Muscle of leg (tissue), 11 donors: ENCODE measurements around the gene PCP4. TPM values are rescaled to one million over a fixed set of nuclear protein-coding genes. Genes with fewer than 3 reads are reported as not detected.
A peak's percentile ranks its signal among the peaks of the same experiment; 100 is the strongest.

ENCODE experiments used
- DNase-seq: peaks from one replicate; pipeline ENCODE4 v3.0.0; 2013
- H3K27ac ChIP-seq: one replicate; pipeline ENCODE4 v1.5.1; 2013; ENCODE audit warnings: mild to moderate bottlenecking, low read length, control low read depth
- H3K27me3 ChIP-seq: one replicate; pipeline ENCODE4 v1.6.1; 2013; ENCODE audit warnings: low read length; ENCODE audit not compliant: control insufficient read depth, insufficient read depth
- H3K36me3 ChIP-seq: one replicate; pipeline ENCODE4 v1.6.1; 2013; ENCODE audit warnings: low read length; ENCODE audit not compliant: control insufficient read depth, insufficient read depth
- H3K4me1 ChIP-seq: one replicate; pipeline ENCODE4 v1.6.1; 2013; ENCODE audit warnings: low read length; ENCODE audit not compliant: control insufficient read depth, insufficient read depth
- H3K4me3 ChIP-seq: one replicate; pipeline ENCODE4 v1.5.1; 2013; ENCODE audit warnings: low read length, control low read depth
- H3K9me3 ChIP-seq: replicated peaks from 2 replicates; pipeline ENCODE4 v1.6.1; 2013; ENCODE audit warnings: low read depth, low read length; ENCODE audit not compliant: control insufficient read depth
- WGBS: methylation state at CpG from one replicate; pipeline ENCODE4 v1.1.5; 2013; ENCODE audit warnings: missing lambda C conversion rate; ENCODE audit not compliant: insufficient coverage; 5-methylcytosine and 5-hydroxymethylcytosine counted together
- polyA plus RNA-seq, 8 donors: library from polyadenylated mRNA; unstranded; fragments of 120-200 nt; gene quantifications; one replicate each; pipeline versions ENCODE4 v1.2.1 to v1.2.3, GENCODE V29; 2013; ENCODE audit warnings: inconsistent platforms in 1 of 8, low replicate concordance in 1 of 8; ENCODE audit not compliant: insufficient read length in 8 of 8, insufficient read depth in 1 of 8
- total RNA-seq: library from RNA; stranded (reverse); fragments of 120-200 nt; gene quantifications from one replicate; pipeline ENCODE4 v1.2.4, GENCODE V29; 2013

The PCP4 gene
- total and polyA plus RNA-seq, 9 donors: 0.31 to 2.9 (median 1.2) TPM

DNA sequence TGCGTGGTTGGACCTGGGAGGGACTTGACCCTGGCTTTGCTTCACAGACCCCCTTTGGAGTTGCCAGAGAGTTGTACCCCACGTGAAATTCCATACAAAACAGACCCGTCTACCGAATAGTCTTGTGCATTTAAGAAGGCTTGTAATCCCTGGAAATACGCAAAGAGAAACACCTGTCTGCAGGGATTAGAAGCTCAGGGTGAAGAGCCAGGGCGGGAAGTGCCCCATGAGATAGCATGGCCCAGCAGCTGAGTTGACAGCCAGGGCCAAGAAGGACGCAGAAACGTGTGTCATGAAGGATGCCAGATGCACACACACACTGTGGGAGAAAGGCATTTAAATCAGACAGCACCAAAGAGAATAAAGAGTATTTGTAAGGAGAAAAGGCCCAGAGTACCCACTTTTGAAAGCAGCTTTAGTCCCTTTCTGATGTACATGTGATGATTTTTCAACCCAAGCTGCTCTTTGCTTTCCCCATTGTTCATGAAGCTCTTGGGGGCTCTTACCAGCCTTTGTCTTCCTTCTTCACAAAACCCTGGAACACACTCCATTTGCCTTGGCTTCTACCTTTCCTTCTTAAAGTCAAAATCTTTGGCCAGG lies 46.6 kb downstream of the PCP4 start:
- Histone ChIP-seq H3K9me3 (no peaks in the 10 kb centered on the region), H3K27ac (no peak overlapping the region), H3K4me3 (no peak overlapping the region), H3K4me1 (peaks cover 2% of the 10 kb centered on the region), H3K27me3 (peaks cover 6% of the 10 kb centered on the region), H3K36me3 (no peaks in the 10 kb centered on the region)
- 66% methylated on average over 7 of the region's 8 CpGs for WGBS
- DNase-seq: no peak

DNA sequence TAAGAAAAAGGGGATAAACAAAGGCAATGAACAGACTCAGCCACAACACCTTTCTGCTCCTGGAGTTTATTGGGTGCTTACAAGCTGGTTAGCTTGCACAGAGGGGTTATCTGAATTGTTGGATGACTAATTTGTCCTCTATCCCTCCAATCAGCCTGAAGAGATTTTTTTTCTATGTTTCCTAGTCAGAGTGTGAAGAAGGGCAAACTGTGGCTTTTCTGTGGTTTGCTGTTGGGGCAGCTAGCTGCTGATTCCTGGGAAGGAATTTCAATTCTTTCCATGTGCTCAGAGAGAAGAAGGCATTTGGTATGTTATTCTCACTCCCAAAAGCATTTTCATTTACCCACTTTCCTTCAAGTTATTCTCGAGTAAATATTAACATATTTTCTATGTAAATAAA lies 48.6 kb downstream of the PCP4 start:
- no peak overlapping the region for H3K27ac ChIP-seq
- peaks cover 2% of the 10 kb centered on the region for H3K4me1 ChIP-seq
- H3K9me3 ChIP-seq: no peaks in the 10 kb centered on the region
- peaks cover 6% of the 10 kb centered on the region for H3K27me3 ChIP-seq
- no peaks in the 10 kb centered on the region for H3K36me3 ChIP-seq
- no peak for DNase-seq
- H3K4me3 ChIP-seq: no peak overlapping the region
- WGBS: no CpG with 5 or more reads among the region's 1 CpG

DNA sequence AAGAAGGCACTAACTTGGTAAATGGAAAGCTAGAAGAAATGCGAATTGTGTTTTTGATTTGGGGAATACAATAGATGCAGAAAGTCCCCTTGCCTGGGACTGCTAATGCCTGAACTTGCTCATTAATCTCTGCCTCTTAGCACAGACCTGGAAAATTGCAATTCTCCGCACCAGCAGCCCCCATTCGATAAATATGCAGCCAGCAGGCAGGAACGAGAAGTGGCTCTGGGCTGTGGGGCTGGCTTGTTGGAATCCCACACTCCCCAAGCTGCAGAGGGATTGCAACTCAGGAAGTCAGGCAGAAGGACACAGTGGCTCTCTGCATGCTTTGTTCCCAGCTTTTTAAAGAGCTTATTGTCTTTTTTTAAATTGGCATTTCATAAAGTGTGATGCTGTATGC lies 51.3 kb downstream of the PCP4 start:
- Histone ChIP-seq H3K4me3 (no peak overlapping the region), H3K27me3 (peaks cover 6% of the 10 kb centered on the region), H3K9me3 (no peaks in the 10 kb centered on the region), H3K4me1 (no peaks in the 10 kb centered on the region), H3K27ac (no peak overlapping the region), H3K36me3 (no peaks in the 10 kb centered on the region)
- DNase-seq: no peak
- WGBS: 42% methylated on average over 2 of the region's 4 CpGs

DNA sequence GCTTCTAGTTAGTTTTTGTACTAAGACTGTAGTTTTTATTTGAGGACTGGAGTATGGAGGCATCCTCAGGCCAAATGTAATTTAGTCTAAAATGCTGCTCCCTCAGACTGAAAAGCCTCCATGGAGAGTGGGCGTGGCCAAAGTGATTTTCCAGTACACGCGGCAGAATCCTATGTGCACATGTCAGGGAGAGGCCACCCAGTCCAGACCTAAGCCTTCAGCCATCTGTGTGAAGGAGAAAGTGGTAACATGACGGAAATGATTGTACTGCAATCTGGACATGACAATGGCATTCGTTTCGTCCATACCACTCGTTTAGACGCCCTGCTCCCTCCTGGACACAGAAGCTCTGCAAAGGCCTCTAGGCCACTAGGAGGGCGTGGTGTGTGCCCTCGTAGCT lies 56.2 kb downstream of the PCP4 start:
- H3K27me3 ChIP-seq: peaks cover 8% of the 10 kb centered on the region
- no peaks in the 10 kb centered on the region for H3K36me3 ChIP-seq
- no peak overlapping the region for H3K27ac ChIP-seq
- 47% methylated on average over 5 of the region's 10 CpGs for WGBS
- no peaks in the 10 kb centered on the region for H3K4me1 ChIP-seq
- peak; percentile 47 for DNase-seq
- no peaks in the 10 kb centered on the region for H3K9me3 ChIP-seq
- H3K4me3 ChIP-seq: no peak overlapping the region

DNA sequence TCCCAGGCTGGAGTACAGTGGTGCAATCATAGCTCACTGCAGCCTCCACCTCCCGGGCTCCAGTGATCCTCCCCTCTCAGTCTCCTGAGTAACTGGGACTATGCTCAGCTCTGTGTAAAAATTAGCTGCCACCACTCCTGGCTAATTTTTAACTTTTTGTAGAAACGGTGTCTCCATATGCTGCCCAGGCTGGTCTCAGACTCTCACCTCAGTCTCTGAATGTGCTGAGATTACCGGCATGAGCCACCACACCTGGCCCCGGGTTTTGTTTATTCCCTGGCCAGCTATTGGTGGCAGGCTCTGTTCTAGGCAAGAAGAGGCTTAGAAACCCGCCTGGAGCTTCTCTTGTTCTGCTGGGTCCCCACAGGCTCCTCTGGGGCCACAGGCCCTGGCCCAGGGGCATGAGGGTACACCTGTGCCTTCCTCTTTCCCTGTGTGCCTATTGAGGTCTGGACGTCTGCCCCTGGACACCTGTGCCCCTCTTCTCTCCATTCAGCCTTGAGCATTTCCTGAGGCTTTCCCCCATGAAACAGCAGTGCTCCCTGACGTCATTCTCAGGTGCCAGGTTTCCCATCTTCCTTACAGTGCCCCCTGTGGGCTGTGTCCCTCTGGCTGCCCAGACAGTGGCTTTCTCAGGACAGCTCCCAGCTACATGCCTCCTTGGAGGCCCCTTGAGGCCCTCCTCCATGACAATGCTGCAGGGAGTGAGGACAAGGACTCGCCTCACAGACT lies 57.5 kb downstream of the PCP4 start:
- DNase-seq: no peak
- WGBS: 60% methylated on average over 8 of the region's 8 CpGs
- Histone ChIP-seq H3K27me3 (peaks cover 11% of the 10 kb centered on the region), H3K4me1 (no peaks in the 10 kb centered on the region), H3K36me3 (no peaks in the 10 kb centered on the region), H3K27ac (no peak overlapping the region), H3K9me3 (no peaks in the 10 kb centered on the region), H3K4me3 (no peak overlapping the region)

DNA sequence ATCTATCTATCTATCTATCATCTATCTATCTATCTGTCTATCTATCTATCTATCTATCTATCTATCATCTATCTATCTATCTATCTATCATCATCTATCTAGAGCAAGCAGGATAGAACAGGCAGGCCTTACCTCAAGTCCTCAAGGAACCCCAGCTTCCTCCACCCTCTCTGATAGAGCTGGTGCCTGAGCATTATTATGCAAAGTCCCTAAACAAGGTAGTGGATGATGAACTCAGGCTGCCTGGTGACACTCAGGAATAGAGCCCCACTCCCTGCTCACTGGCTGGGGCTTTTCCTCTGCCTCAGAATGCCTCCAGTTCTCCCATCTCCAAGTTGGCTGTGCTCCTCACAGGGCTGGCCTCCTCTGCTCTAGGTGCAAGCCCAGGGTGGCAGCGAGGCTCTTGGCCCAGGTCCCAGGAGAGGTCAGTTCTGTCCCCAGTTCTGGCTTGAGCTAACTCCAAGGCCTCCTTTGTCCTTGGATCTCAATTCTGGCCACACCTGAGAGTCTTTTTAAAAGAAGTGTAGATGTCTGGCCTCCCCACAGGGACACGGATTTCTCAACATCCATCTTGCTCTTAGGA lies 60.2 kb downstream of the PCP4 start:
- WGBS: no CpG with 5 or more reads among the region's 2 CpGs
- Histone ChIP-seq H3K9me3 (no peaks in the 10 kb centered on the region), H3K27me3 (peaks cover 16% of the 10 kb centered on the region), H3K27ac (no peak overlapping the region), H3K36me3 (no peaks in the 10 kb centered on the region), H3K4me1 (no peaks in the 10 kb centered on the region), H3K4me3 (no peak overlapping the region)
- no peak for DNase-seq

DNA sequence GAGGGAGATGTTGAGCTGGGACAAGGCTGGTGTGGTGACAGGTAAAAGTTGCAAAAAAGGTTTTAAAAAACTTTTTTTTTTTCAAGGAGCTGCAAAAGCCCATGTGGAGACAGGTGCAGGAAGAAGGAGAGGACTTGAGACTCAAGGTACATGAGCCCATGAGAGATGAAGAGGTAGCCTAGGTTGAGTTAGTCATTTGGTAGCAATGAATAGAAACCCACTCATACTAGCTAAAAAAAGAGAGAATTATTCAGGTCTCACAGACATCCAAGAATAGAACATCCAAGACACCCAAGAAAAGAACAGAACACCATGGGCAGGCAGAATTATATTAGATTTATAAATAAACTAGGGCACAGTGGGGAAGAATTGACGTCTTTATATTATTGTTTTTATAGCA lies 65.1 kb downstream of the PCP4 start:
- Histone ChIP-seq H3K36me3 (no peaks in the 10 kb centered on the region), H3K4me3 (no peak overlapping the region), H3K4me1 (no peaks in the 10 kb centered on the region), H3K27me3 (peaks cover 12% of the 10 kb centered on the region), H3K27ac (no peak overlapping the region), H3K9me3 (no peaks in the 10 kb centered on the region)
- WGBS: no CpG with 5 or more reads among the region's 1 CpG
- DNase-seq: no peak

DNA sequence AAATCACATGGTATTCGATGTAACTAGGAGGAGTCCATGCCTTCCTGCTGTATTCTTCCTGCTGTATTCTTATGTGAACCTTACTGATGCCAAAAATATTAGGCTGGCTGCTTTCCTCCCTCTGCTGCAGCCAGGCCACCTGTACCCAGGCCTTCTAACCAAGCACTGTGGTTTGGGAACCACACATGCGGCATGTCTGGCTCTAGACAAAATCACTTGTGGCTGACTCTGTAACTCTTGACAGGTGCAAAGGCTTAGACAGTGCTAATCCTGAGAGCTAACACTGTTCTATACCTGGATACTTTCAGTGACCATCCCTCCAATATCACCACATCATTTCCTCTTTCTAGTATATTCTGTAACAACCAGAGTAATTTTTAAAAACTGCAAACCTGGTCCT lies 67.7 kb downstream of the PCP4 start:
- DNase-seq: no peak
- Histone ChIP-seq H3K27ac (no peak overlapping the region), H3K4me1 (no peaks in the 10 kb centered on the region), H3K9me3 (no peaks in the 10 kb centered on the region), H3K27me3 (peaks cover 12% of the 10 kb centered on the region), H3K36me3 (no peaks in the 10 kb centered on the region), H3K4me3 (no peak overlapping the region)
- WGBS: 63% methylated on average over 2 of the region's 2 CpGs

DNA sequence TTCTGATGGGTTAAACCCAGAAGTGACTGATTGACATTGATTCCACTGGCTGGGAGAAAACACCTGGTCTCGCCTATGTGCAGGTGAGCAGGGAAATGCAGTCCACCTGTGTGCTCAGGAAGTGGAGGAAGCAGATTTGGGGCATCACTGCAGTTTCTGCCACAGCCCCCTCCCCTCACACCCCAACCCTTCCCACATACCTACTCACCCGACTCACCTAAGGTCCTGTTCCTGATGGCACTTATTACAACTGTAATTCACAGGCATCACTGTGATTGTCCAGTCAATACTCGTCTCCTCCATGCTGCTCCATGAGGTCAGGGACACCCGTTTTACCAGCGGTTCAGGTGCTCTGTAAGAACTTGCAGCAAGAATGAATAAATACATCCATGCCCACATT lies 68.5 kb downstream of the PCP4 start:
- Histone ChIP-seq H3K4me3 (no peak overlapping the region), H3K27ac (no peak overlapping the region), H3K27me3 (peaks cover 12% of the 10 kb centered on the region), H3K9me3 (no peaks in the 10 kb centered on the region), H3K36me3 (no peaks in the 10 kb centered on the region), H3K4me1 (no peaks in the 10 kb centered on the region)
- no peak for DNase-seq
- WGBS: 90% methylated on average over 2 of the region's 5 CpGs

DNA sequence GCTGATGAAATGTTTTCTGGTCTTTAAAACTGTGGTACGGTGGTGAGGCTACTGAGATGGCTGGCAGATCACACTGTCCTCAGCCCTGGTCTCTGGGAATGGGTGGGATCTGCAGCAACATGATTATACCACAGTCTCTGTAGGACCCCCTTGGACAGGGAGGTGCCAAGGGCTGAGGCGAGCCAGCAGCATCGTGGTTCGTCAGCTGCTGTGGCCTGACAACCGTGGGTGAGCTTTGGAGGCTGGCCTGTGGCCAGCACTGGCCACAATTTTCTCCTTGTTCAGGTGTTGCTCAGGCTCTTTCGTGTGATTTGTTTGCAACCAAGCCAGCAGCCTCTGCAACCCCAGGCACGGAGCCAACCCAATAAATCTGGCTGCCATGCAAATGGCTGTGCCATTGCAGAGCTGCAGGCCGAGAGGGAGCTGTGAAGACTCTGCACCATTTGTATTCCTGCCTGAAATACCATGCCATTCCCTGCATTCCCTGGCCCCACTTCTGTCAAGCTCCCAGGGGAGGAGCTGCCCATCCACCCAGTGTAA lies 70.9 kb downstream of the PCP4 start:
- Histone ChIP-seq H3K9me3 (no peaks in the 10 kb centered on the region), H3K27me3 (peaks cover 10% of the 10 kb centered on the region), H3K27ac (no peak overlapping the region), H3K4me3 (no peak overlapping the region), H3K36me3 (no peaks in the 10 kb centered on the region), H3K4me1 (no peaks in the 10 kb centered on the region)
- no peak for DNase-seq
- WGBS: 54% methylated on average over 7 of the region's 8 CpGs
